CD14-positive monocyte (primary cell): ENCODE data around the gene GPC6. TPM values are rescaled to one million over a fixed set of nuclear protein-coding genes. Genes with fewer than 3 reads are reported as not detected.

Experiments
- DNase-seq, 3 donors: peaks; one replicate each; pipeline ENCODE4 v3.0.0-alpha.2; 2011 to 2022
- H2AFZ ChIP-seq: 2 replicates; pipeline ENCODE4 v1.6.0; 2012; ENCODE audit warnings: mild to moderate bottlenecking, low read depth, low read length, inconsistent platforms; ENCODE audit not compliant: insufficient read depth, poor library complexity, severe bottlenecking
- H3K27ac ChIP-seq, 2 donors: 1 replicate in 1 of 2; 2 replicates in 1 of 2; pipeline ENCODE4 v1.5.1; 2012 to 2013; ENCODE audit warnings: low read length in 2 of 2, control low read depth in 1 of 2, inconsistent platforms in 1 of 2, low read depth in 1 of 2, mild to moderate bottlenecking in 1 of 2
- H3K27me3 ChIP-seq, 2 donors: one replicate each; pipeline versions ENCODE4 v1.6.0 to v1.6.1; 2011 to 2013; ENCODE audit warnings: low read length in 2 of 2; ENCODE audit not compliant: control insufficient read depth in 2 of 2, insufficient read depth in 2 of 2
- H3K36me3 ChIP-seq, 2 donors: replicated peaks in 1 of 2; 1 replicate in 1 of 2; 2 replicates in 1 of 2; pipeline versions ENCODE4 v1.5.1 to v1.6.1; 2012 to 2013; ENCODE audit warnings: low read length in 2 of 2, control low read depth in 1 of 2, inconsistent platforms in 1 of 2, mild to moderate bottlenecking in 1 of 2; ENCODE audit not compliant: insufficient read depth in 2 of 2, control insufficient read depth in 1 of 2
- H3K4me1 ChIP-seq, 2 donors: 1 replicate in 1 of 2; 2 replicates in 1 of 2; pipeline versions ENCODE4 v1.5.1 to v1.6.1; 2012 to 2013; ENCODE audit warnings: low read length in 2 of 2, control low read depth in 1 of 2, inconsistent platforms in 1 of 2, mild to moderate bottlenecking in 1 of 2, moderate library complexity in 1 of 2; ENCODE audit not compliant: insufficient read depth in 2 of 2, control insufficient read depth in 1 of 2
- H3K4me2 ChIP-seq: replicated peaks from 2 replicates; pipeline ENCODE3; 2012; ENCODE audit warnings: low read length, moderate library complexity, mild to moderate bottlenecking; ENCODE audit not compliant: poor library complexity, severe bottlenecking; ENCODE audit errors: extremely low read depth
- H3K4me3 ChIP-seq, 3 experiments: fragments of 200-600 bp in 1 of 3; sonication (generic) in 1 of 3; replicated peaks in 1 of 3; 1 replicate in 2 of 3; 2 replicates in 1 of 3; pipeline ENCODE4 v1.5.1; 2011 to 2013; ENCODE audit warnings: low read length in 3 of 3, mild to moderate bottlenecking in 3 of 3, control low read depth in 2 of 3, low read depth in 2 of 3, inconsistent platforms in 1 of 3, moderate library complexity in 1 of 3
- H3K79me2 ChIP-seq: 2 replicates; pipeline ENCODE4 v1.6.0; 2012; ENCODE audit warnings: mild to moderate bottlenecking, control low read depth, inconsistent platforms, low read length, moderate library complexity; ENCODE audit not compliant: insufficient read depth
- H3K9ac ChIP-seq: 2 replicates; pipeline ENCODE4 v1.6.0; 2017; ENCODE audit warnings: low read length, mild to moderate bottlenecking; ENCODE audit not compliant: insufficient read depth, poor library complexity, severe bottlenecking
- H3K9me3 ChIP-seq, 2 donors: replicated peaks in 1 of 2; 1 replicate in 1 of 2; 2 replicates in 1 of 2; pipeline versions ENCODE4 v1.5.1 to v1.6.1; 2012 to 2013; ENCODE audit warnings: low read length in 2 of 2, control low read depth in 1 of 2; ENCODE audit not compliant: control insufficient read depth in 1 of 2, insufficient read depth in 1 of 2
- H4K20me1 ChIP-seq: 2 replicates; pipeline ENCODE4 v1.6.0; 2012; ENCODE audit warnings: mild to moderate bottlenecking, low read length, control low read depth, moderate library complexity; ENCODE audit not compliant: insufficient read depth
- H3K27ac Mint-ChIP-seq, 7 donors: one replicate each; pipeline ENCODE4 v1.8.0; 2020; ENCODE audit warnings: mild to moderate bottlenecking in 7 of 7, mixed read lengths in 7 of 7, moderate library complexity in 6 of 7, inconsistent platforms in 2 of 7
- H3K27me3 Mint-ChIP-seq, 3 donors: one replicate each; pipeline ENCODE4 v1.8.0; 2021 to 2022; ENCODE audit warnings: low read depth in 3 of 3, mild to moderate bottlenecking in 3 of 3, mixed read lengths in 3 of 3, moderate library complexity in 3 of 3, inconsistent platforms in 1 of 3
- H3K36me3 Mint-ChIP-seq, 2 donors: one replicate each; pipeline ENCODE4 v1.8.0; 2020; ENCODE audit warnings: mixed read lengths in 2 of 2, inconsistent platforms in 1 of 2, mild to moderate bottlenecking in 1 of 2
- H3K4me1 Mint-ChIP-seq: one replicate; pipeline ENCODE4 v1.8.0; 2020; ENCODE audit warnings: mild to moderate bottlenecking, mixed read lengths
- H3K4me3 Mint-ChIP-seq, 2 donors: one replicate each; pipeline ENCODE4 v1.8.0; 2020; ENCODE audit warnings: mild to moderate bottlenecking in 2 of 2, mixed read lengths in 2 of 2, moderate library complexity in 1 of 2
- H3K9me3 Mint-ChIP-seq, 7 donors: one replicate each; pipeline ENCODE4 v1.8.0; 2020 to 2022; ENCODE audit warnings: mixed read lengths in 7 of 7, mild to moderate bottlenecking in 6 of 7, moderate library complexity in 6 of 7, inconsistent platforms in 2 of 7
- WGBS: methylation state at CpG from one replicate; pipeline ENCODE4 v1.1.5; 2013; ENCODE audit warnings: missing lambda C conversion rate; ENCODE audit not compliant: insufficient coverage; 5-methylcytosine and 5-hydroxymethylcytosine counted together
- intact Hi-C, 2 donors: fragments of 100-400 bp; cut with micrococcal nuclease; formaldehyde crosslinking; loops; one replicate each; pipeline versions ENCODE4 v1.15.0 to v1.15.1; 2023
- polyA plus RNA-seq, 3 donors: library from polyadenylated mRNA; depleted of rRNA in 1 of 3; unstranded in 2 of 3; stranded (reverse) in 1 of 3; fragments of 300-500 nt in 2 of 3; fragments of >200 nt in 1 of 3; fragmentation: Illumina TruSeq in 2 of 3; gene quantifications; 1 replicate in 2 of 3; 2 replicates in 1 of 3; pipeline ENCODE4 v1.2.3, GENCODE V29; 2012 to 2021
- TF ChIP-seq, protein P1 (sequence below): fragments of 200-600 bp; IDR thresholded peaks from one replicate; pipeline ENCODE4 v1.8.0; 2022; ENCODE audit warnings: antibody characterized with exemption, mild to moderate bottlenecking

Gene GPC6
- polyA plus RNA-seq, 3 donors: not detected

DNA sequence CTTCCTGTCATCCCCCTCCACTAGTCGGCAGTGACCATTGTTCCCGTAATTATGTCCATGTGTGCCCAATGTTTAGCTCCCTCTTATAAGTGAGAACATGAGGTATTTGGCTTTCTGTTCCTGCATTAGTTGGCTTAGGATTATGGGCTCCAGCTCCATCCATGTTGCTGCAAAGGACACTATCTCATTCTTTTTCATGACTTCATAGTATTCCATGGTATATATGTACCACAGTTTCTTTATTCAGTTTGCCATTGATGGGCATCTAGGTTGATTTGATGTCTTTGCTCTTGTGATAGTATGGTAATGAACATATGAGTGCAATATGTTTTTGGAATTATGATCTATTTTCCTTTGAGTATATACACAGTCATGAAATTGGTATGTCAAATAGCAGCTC, 730.8 kb downstream of the GPC6 start:
- intact Hi-C loops: no loop called here
- no peak overlapping the region for H3K4me3 ChIP-seq
- peaks cover 0 to 6% of the 10 kb centered on the region in 2 donors for H3K9me3 ChIP-seq
- H3K4me2 ChIP-seq: no peak overlapping the region
- H3K9ac ChIP-seq: no peak overlapping the region
- TF ChIP-seq, protein P1, sequence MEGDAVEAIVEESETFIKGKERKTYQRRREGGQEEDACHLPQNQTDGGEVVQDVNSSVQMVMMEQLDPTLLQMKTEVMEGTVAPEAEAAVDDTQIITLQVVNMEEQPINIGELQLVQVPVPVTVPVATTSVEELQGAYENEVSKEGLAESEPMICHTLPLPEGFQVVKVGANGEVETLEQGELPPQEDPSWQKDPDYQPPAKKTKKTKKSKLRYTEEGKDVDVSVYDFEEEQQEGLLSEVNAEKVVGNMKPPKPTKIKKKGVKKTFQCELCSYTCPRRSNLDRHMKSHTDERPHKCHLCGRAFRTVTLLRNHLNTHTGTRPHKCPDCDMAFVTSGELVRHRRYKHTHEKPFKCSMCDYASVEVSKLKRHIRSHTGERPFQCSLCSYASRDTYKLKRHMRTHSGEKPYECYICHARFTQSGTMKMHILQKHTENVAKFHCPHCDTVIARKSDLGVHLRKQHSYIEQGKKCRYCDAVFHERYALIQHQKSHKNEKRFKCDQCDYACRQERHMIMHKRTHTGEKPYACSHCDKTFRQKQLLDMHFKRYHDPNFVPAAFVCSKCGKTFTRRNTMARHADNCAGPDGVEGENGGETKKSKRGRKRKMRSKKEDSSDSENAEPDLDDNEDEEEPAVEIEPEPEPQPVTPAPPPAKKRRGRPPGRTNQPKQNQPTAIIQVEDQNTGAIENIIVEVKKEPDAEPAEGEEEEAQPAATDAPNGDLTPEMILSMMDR: no peak
- no peaks in the 10 kb centered on the region for H3K4me1 ChIP-seq
- H3K9me3 Mint-ChIP-seq: peaks cover 0 to 11% (median 2%) of the 10 kb centered on the region in 7 donors
- no peak overlapping the region for H3K27ac ChIP-seq
- H3K36me3 Mint-ChIP-seq: no peaks in the 10 kb centered on the region
- no peak overlapping the region for H3K4me3 Mint-ChIP-seq
- WGBS: no CpG with 5 or more reads among the region's 2 CpGs
- H3K4me1 Mint-ChIP-seq: no peaks in the 10 kb centered on the region
- no peak overlapping the region for H2AFZ ChIP-seq
- DNase-seq: no peak
- H4K20me1 ChIP-seq: no peaks in the 10 kb centered on the region
- no peaks in the 10 kb centered on the region for H3K27me3 Mint-ChIP-seq
- no peaks in the 10 kb centered on the region for H3K36me3 ChIP-seq
- H3K27me3 ChIP-seq: no peaks in the 10 kb centered on the region
- no peak overlapping the region for H3K27ac Mint-ChIP-seq
- H3K79me2 ChIP-seq: no peaks in the 10 kb centered on the region

DNA sequence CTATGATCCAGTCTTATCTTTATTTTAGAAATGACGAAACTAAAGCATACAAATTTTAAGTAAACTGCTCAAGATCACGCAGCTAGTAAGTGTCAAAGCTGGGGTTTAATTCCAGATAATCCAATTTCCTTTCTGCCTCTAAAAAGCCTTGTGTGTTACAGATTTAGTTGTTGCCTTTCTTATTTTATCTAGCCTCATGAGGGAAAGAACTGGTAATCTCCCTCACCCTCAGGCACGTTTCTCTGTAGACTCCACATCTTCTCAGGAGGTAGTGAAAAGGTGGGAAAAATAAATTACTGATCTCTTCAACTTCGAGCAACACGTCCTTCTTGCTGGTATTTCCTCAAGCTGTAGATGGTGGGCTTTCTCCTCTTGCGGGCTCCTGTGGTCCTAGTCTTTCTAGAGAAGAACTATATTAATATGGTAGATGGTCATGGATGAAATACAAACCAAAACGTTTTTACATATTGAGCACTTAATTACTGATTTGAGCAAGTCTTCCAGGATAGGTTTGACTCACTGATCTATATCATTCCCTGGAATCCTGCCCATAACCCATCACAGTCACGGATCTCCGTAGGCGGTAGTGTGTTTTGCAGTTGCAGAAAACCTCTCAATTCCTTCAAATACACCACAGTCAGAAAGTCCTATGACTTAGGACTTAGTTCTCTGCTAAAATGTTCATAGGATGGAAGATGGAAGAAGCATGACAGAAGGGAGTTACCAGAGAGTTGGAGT, 733.4 kb downstream of the GPC6 start:
- Mint-ChIP-seq H3K4me3 (no peak overlapping the region), H3K9me3 (peaks cover 0 to 11% (median 3%) of the 10 kb centered on the region in 7 donors), H3K4me1 (no peaks in the 10 kb centered on the region), H3K27me3 (no peaks in the 10 kb centered on the region), H3K27ac (no peak overlapping the region), H3K36me3 (no peaks in the 10 kb centered on the region)
- no peaks in the 10 kb centered on the region for H3K27me3 ChIP-seq
- no peaks in the 10 kb centered on the region for H4K20me1 ChIP-seq
- no peaks in the 10 kb centered on the region for H3K36me3 ChIP-seq
- no peak for DNase-seq
- intact Hi-C loops: no loop called here
- WGBS: no CpG with 5 or more reads among the region's 10 CpGs
- TF ChIP-seq, protein P1: no peak
- no peak overlapping the region for H3K27ac ChIP-seq
- no peak overlapping the region for H3K4me2 ChIP-seq
- H2AFZ ChIP-seq: no peak overlapping the region
- H3K4me3 ChIP-seq: no peak overlapping the region
- H3K9me3 ChIP-seq: peaks cover 0 to 6% of the 10 kb centered on the region in 2 donors
- no peaks in the 10 kb centered on the region for H3K79me2 ChIP-seq
- no peak overlapping the region for H3K9ac ChIP-seq
- no peaks in the 10 kb centered on the region for H3K4me1 ChIP-seq
